ENCODE data around the gene PAIP2.

GRCh38 chr5:139382807-139383206 is 41.2 kb downstream of the PAIP2 start:
- TF ChIP-seq CTCF (IDR thresholded peaks at IDR 0.05) = no peak
- TF ChIP-seq POLR2A (IDR thresholded peaks at IDR 0.05) = no peak

All from prostate gland (tissue), 2 donors.